GM12865 (cell line): ENCODE results near the gene G6PC3.
"Not testable (repeated sequence)": the region's sequence is repeated elsewhere in the genome, so short reads cannot be mapped to it uniquely, and the experiment has no call there.

Experiments
- DNase-seq: peaks from one replicate; pipeline ENCODE4 v3.0.0; 2010; ENCODE audit warnings: low read depth
- H3K4me3 ChIP-seq: 2 replicates; pipeline ENCODE4 v1.5.1; 2011; ENCODE audit warnings: mild to moderate bottlenecking, low read depth, low read length, control low read depth
- TF ChIP-seq, protein P1 (sequence below): IDR thresholded peaks from 2 replicates; pipeline ENCODE4 v1.5.1; 2011; ENCODE audit warnings: low read length, control low read depth, low read depth, inconsistent platforms; ENCODE audit not compliant: insufficient read depth; ENCODE audit errors: missing control alignments

G6PC3 gene

GRCh38 chr17:44030482-44030881 lies 40.1 kb upstream of the G6PC3 start:
- DNase-seq: no peak
- TF ChIP-seq, protein P1, sequence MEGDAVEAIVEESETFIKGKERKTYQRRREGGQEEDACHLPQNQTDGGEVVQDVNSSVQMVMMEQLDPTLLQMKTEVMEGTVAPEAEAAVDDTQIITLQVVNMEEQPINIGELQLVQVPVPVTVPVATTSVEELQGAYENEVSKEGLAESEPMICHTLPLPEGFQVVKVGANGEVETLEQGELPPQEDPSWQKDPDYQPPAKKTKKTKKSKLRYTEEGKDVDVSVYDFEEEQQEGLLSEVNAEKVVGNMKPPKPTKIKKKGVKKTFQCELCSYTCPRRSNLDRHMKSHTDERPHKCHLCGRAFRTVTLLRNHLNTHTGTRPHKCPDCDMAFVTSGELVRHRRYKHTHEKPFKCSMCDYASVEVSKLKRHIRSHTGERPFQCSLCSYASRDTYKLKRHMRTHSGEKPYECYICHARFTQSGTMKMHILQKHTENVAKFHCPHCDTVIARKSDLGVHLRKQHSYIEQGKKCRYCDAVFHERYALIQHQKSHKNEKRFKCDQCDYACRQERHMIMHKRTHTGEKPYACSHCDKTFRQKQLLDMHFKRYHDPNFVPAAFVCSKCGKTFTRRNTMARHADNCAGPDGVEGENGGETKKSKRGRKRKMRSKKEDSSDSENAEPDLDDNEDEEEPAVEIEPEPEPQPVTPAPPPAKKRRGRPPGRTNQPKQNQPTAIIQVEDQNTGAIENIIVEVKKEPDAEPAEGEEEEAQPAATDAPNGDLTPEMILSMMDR: no peak
- H3K4me3 ChIP-seq: no peak overlapping the region

- TF ChIP-seq, protein P1: no peak
- H3K4me3 ChIP-seq: no peak overlapping the region
- DNase-seq: no peak
Observed at GRCh38 chr17:44033861-44034408, 36.6 kb upstream of the G6PC3 start.

- not testable (repeated sequence) for DNase-seq, H3K4me3 ChIP-seq
Observed at GRCh38 chr17:44034688-44035087, 35.8 kb upstream of the G6PC3 start.

DNA sequence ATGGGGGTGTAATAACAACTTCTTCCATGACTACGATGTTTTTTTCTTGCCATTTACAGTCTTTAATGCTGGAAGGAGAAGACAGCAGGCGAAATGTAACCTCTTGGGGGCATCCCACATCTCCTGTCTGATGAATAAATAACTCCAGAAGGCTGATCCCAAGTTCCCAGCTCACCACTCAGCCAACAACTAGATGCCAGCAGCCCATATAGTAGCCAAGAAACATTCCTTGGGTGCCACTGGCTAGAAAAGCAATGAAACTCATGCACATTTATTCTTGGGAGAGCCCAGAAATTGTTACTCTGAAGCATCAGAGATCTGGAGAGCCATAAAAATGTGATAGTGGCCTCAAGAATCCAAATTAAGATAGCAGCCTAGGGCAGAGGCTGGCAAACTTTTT lies 33.1 kb upstream of the G6PC3 start:
- no peak overlapping the region for H3K4me3 ChIP-seq
- DNase-seq: no peak
- TF ChIP-seq, protein P1: no peak

DNA sequence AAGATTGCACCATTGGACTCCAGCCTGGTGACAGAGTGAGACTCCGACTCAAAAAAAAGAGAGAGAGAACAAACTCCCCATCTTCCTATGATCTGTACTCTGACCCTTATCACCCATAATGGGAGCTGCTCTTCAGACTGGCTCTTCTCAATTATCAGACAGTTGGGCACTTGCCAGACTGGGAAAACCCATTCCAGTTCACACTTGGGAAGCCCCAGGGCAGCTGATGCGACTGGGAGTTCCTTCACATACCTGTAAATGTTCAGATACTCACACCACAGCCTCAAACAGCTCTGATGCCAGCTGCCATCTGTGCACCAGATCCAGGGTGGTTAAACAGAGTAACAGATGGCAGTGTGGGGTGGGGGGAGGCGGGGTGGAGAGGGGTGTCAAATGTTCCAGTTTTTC lies 31.9 kb upstream of the G6PC3 start:
- H3K4me3 ChIP-seq: no peak overlapping the region
- TF ChIP-seq, protein P1: no peak
- DNase-seq: no peak

DNA sequence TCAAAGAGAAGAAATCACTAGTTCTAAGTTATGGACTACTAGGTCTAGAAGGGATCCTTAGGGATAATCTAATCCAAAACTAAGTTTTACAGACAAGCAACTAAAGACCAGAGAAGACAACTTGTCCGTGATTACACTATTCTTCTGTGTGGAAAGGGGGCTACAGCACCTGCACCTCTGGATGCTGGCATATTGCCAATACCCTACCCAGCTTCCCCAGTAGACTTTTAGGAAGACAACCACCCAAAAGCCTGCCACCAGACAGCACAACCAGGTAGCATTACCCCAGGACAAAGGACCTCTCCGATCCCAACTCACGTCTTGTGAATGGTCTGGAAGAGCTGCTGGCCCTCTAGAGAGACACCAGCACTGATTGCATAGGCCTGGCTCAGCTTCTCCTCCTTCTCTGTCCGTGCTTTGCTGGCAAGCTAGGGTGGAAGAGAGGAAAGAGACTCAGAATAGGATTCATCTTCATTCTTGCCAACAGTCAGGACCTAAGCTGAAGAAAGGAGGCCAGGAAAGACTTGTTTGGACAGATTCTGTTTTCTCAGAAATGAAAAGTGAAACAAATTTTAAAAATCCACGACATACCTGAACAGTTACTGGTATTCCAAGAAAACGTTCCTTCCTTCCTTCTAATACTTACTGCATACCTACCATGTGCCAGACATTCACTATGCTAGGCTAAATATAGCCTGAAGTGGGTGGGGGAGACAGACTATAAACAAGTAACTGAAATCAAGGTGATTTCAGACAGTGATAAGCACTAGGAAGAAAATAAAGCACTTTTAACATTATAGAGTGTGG lies 30.5 kb upstream of the G6PC3 start:
- TF ChIP-seq, protein P1: no peak
- H3K4me3 ChIP-seq: no peak overlapping the region
- no peak for DNase-seq

- TF ChIP-seq, protein P1: no peak
- H3K4me3 ChIP-seq: no peak overlapping the region
- no peak for DNase-seq
Observed at GRCh38 chr17:44043272-44043696, 27.3 kb upstream of the G6PC3 start.
